T-helper 2 cell treated with Interferon-gamma antibody and Interleukin-4, amounts not matched to agents 5 μg/mL and 100 μg/mL, for 36 hours (primary cell): ENCODE measurements around the gene KCNJ12.
A peak's percentile ranks its signal among the peaks of the same experiment; 100 is the strongest.
"Not testable (repeated sequence)": the region's sequence is repeated elsewhere in the genome, so short reads cannot be mapped to it uniquely, and the experiment has no call there.

Experiments
- DNase-seq: peaks from one replicate; pipeline ENCODE4 v3.0.0; 2021; ENCODE audit warnings: low spot score
- H3K27ac Mint-ChIP-seq: one replicate; pipeline ENCODE4 v1.8.0; 2021; ENCODE audit warnings: mild to moderate bottlenecking, mixed read lengths
- H3K27me3 Mint-ChIP-seq: one replicate; pipeline ENCODE4 v1.8.0; 2021; ENCODE audit warnings: low read depth, mixed read lengths
- H3K36me3 Mint-ChIP-seq: one replicate; pipeline ENCODE4 v1.8.0; 2021; ENCODE audit warnings: low read depth, mixed read lengths
- H3K4me1 Mint-ChIP-seq: one replicate; pipeline ENCODE4 v1.8.0; 2021; ENCODE audit warnings: low read depth, mixed read lengths
- H3K4me3 Mint-ChIP-seq: one replicate; pipeline ENCODE4 v1.8.0; 2022; ENCODE audit warnings: mild to moderate bottlenecking, moderate library complexity, mixed read lengths
- H3K9me3 Mint-ChIP-seq: one replicate; pipeline ENCODE4 v1.8.0; 2021; ENCODE audit warnings: mixed read lengths

The KCNJ12 gene

DNA sequence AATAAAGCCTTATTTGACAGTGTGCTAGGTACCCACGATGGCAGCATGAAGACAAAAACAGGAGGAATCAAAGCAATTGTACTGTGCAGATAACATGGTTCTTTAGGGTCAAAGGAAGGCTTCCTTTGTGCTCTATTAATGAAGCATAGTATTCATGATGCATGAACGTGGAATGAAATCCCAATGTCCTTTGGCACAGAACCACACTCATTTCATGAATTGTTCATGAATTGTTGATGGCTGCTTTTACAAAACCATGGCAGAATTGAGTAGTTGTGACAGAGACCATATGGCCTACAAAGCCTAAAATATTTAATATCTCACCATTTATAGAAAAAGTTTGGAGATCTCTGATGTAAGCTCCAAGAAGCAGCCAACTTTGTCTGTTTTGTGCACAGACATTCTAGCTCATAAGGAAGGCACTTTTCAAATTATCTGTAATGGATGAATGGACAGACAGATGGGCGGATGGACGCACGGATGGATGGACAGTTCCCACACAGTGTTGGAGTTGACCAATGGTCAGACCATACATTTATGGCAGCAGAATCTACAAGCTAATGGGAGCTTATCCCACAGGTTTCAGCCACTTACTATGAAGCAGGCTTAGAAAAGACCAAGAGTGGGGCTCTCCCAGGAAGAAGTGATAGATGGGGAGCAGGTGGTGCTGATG is 52.7 kb downstream of the KCNJ12 start:
- not testable (repeated sequence) for H3K27me3 Mint-ChIP-seq, H3K4me1 Mint-ChIP-seq, H3K9me3 Mint-ChIP-seq, DNase-seq, H3K27ac Mint-ChIP-seq, H3K36me3 Mint-ChIP-seq, H3K4me3 Mint-ChIP-seq

DNA sequence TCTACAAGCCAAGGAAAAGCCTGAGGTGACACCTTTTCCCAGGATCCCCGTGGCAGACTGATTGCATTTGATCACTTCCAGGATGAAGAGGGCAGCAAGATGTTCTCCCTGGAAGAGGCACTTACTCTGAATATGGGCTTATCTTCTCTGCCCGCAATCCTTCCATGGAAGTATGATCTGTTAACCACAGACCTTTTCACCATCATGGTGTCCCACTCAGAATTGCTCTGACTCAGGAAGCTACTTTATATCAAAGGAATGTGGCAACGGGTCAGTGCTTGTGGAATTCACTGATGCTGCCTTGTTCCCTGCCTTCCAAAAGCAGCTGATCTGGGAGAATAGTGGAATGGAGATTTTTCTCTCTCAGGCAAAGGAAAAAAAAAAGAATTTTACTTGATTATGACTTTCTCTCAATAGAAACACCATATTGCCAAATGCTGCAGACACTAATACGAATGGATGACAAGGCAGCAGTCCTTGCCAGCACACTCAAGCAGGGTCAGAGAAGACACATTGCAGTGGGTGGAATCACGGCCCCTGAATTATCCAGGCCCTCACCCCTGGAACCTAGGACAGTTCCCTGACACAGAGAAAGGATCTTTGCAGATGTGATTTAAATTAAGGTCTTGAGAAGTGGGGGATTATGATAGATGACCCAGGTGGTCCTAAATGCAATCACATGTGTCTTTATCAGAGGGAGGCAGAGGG is 53.9 kb downstream of the KCNJ12 start:
- not testable (repeated sequence) for H3K9me3 Mint-ChIP-seq, H3K27me3 Mint-ChIP-seq, H3K4me3 Mint-ChIP-seq, H3K4me1 Mint-ChIP-seq, H3K27ac Mint-ChIP-seq, H3K36me3 Mint-ChIP-seq, DNase-seq

DNA sequence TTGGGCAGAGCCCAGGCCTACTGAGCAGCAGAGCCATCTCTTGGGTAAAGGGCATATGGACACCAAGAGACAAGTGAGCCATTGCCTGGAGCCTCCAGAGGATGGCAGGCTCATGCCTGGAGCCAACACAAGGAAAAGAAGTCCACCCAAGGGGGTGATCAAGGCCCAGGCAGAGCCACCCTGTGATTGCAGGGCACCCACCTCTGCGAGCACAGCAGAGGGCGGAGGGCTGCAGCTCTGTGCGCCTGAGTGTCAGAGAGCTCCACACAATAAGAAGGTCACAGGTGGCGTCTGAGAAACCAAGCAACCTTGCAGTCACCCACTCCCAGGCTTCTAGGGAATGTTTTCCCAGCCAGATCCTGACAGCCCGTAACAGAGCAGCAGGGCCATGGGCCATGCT is 57.8 kb downstream of the KCNJ12 start:
- not testable (repeated sequence) for H3K4me3 Mint-ChIP-seq, H3K4me1 Mint-ChIP-seq, H3K27me3 Mint-ChIP-seq, H3K9me3 Mint-ChIP-seq, H3K27ac Mint-ChIP-seq, DNase-seq, H3K36me3 Mint-ChIP-seq

DNA sequence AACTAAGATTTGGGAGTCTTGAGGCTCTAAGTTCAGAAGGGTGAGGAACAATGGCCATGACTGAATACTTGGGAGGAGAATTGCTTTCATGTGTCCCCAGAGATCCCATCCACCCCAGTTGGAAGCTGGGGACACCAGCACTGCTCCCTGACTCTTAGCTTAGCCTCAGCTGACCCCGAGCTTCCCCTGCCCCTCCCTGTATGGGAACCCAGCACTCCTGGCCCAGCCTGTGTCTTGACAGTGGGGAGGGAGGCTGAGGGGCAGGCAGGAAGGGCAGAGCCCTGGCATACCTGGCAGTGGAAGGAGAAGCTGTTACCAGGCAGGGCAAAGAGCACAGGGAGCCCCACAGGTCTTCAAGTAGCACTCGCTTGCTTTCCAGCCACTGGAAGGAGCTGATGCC is 58.8 kb downstream of the KCNJ12 start:
- H3K27me3 Mint-ChIP-seq, DNase-seq, H3K4me1 Mint-ChIP-seq, H3K36me3 Mint-ChIP-seq, H3K9me3 Mint-ChIP-seq, H3K27ac Mint-ChIP-seq, H3K4me3 Mint-ChIP-seq: not testable (repeated sequence)

DNA sequence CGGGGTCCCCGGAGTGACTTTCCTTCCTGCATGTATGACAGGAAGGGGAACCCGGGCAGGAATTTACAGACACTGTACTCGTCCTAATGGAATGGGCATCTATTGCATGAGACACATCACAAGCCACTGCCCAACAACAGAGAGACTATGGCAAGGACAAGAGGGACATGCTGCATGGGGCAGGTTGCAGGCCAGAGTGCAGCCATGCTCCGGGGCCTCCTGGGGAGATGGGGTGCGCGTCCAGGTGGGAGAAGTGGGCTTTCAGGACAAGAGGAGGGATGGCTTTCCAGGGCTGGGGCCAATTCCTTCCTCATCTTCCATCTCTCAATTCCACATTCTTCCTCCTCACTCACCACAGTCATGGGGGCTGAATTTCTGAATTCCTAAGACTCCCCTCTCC is 60.3 kb downstream of the KCNJ12 start:
- not testable (repeated sequence) for DNase-seq, H3K4me1 Mint-ChIP-seq, H3K27me3 Mint-ChIP-seq, H3K4me3 Mint-ChIP-seq, H3K36me3 Mint-ChIP-seq, H3K9me3 Mint-ChIP-seq, H3K27ac Mint-ChIP-seq

DNA sequence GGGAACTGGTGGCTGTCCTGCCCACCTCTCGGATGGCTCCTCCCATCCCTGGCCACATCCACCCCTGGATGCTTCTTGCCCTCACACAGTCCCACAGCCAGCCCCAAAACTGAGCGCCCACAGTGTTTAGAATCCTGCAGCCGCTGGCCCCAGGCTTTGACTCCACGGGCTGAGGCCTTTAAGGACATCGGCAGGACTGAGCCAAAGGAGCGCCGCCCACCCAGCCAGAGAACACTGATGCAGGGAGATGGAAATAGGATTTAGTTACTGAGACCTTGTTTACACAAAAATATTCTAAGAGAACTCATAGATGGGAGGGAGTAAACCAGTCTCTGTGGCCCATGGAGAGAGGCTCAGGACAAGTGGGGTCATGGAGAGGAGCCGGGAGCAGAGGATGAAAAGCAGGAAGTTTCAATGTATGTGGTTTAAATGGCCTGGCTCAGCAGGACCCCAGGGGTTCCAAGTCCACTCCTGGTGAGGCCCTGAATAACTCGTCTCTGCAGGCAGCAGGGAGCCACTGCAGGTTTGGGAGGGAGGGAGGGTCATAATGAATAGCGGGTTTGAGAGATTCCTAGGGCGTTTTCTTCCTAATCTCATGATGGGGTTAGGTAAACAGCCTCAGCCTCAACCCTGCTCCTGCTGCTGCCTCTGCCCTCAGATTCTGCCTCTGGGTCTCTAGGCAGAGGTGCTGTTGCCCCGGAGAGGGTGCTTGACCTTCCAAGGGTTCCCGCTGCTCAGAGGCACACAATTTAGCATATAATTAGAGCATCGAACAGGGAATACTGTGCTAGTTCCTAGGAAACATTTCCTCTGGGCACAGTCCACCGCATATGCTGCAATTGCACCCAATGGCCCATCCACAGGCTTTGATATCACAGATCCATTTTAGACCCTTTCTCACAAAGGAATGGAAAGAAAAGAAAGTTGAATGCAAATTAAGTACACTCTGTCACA is 61.0 kb downstream of the KCNJ12 start:
- not testable (repeated sequence) for DNase-seq, H3K9me3 Mint-ChIP-seq, H3K4me3 Mint-ChIP-seq, H3K4me1 Mint-ChIP-seq, H3K27ac Mint-ChIP-seq, H3K27me3 Mint-ChIP-seq, H3K36me3 Mint-ChIP-seq

DNA sequence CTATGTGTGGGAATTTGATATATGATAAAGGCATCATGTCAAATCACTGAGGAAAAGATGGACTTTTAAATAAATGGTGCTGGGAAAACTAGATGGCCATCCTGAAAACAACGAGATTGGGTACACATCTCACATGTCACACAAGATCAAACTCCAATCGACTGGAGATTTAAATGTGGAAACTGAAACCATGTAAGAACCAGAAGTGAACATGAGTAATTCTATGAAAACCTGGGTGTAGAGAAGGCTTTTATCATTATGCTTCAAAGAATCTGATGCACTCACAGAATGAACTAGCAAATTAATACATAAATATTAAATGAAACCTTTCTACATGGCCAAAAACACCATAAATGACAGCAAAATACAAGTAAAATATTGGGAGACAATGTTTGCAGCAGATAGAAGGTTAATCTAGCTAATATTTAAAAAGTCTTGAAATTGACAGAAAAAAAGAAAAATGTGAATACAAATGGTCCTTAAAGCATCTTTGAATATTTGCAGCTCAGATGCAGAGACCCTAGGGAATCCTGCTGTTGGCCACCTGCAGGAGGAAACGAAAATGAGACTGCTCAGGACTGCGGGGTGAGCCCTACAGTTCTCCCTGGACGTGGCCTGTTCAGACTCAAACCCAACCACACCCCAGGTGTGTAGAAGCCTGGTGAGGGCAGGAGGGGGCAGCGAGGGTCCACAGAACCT is 62.3 kb downstream of the KCNJ12 start:
- not testable (repeated sequence) for DNase-seq, H3K4me3 Mint-ChIP-seq, H3K27ac Mint-ChIP-seq, H3K36me3 Mint-ChIP-seq, H3K9me3 Mint-ChIP-seq, H3K4me1 Mint-ChIP-seq, H3K27me3 Mint-ChIP-seq

DNA sequence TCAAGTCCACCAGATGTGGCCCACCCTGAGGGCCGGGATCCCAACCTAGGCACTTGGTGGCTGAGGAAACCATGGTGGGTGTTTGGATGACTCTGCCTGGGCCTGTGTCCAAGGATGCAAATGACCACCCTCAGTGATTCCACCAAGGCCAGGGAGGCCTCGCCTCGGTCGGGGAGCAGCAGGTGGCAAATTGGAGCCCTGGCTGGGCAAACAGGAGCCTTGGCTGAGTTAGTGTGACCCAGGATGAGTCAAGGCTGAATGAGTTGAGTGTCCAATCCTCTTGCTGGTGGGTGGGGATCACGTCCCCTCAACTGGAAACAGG is 62.8 kb downstream of the KCNJ12 start:
- H3K27ac Mint-ChIP-seq, H3K4me3 Mint-ChIP-seq, H3K27me3 Mint-ChIP-seq, DNase-seq, H3K36me3 Mint-ChIP-seq, H3K4me1 Mint-ChIP-seq, H3K9me3 Mint-ChIP-seq: not testable (repeated sequence)

DNA sequence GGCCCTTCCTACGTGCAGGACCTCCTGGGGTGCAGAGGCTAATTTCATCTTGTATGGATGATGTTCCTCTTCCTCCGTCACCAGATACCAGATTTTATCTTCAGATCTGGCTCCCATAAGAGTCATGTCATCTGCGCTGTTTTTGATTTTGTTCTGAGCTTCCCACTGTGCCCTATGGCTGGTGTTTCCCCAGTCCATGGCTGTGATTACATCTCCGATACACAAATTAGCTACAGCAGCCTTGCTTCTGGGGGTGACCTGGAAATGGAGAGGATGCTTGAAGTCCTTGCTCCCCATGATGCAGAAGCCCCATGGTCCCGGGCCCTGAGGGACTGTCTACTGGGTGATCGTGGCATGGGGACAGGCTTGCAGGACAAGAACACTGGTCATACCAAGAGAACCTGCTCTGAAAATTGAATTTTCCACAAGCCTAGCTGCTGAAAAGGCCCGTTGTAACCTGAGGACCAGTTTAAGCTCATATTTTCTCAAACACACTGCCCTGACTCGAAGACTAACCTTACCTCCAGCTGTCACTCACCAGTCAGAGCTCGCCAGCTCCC is 69.0 kb downstream of the KCNJ12 start:
- Mint-ChIP-seq H3K36me3 (no peaks in the 10 kb centered on the region), H3K27me3 (peaks cover 10% of the 10 kb centered on the region), H3K9me3 (no peaks in the 10 kb centered on the region), H3K4me1 (no peaks in the 10 kb centered on the region), H3K4me3 (no peak overlapping the region), H3K27ac (no peak overlapping the region)
- DNase-seq: no peak

DNA sequence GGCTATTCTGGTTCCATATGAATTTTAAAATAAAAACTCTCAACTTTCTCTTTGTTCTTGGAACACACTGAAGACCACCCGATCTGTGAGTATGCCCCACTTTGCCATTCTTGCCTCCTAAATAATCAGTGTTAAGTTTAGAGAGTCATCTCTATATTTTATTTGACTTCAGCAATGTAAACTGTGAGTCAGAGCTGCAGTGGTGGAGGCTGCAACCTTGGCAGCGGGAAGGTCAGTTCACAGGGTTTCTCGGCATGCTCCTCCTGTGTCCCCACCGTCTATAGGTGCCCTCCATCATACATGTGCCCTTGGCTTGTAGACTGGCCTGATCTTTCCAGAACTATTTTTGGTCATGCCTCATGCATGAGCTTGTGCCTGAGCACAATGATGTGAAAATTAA is 71.4 kb downstream of the KCNJ12 start:
- H3K27ac Mint-ChIP-seq, H3K4me3 Mint-ChIP-seq, H3K36me3 Mint-ChIP-seq, DNase-seq, H3K9me3 Mint-ChIP-seq, H3K4me1 Mint-ChIP-seq: not testable (repeated sequence)
- peaks cover 19% of the 10 kb centered on the region for H3K27me3 Mint-ChIP-seq

DNA sequence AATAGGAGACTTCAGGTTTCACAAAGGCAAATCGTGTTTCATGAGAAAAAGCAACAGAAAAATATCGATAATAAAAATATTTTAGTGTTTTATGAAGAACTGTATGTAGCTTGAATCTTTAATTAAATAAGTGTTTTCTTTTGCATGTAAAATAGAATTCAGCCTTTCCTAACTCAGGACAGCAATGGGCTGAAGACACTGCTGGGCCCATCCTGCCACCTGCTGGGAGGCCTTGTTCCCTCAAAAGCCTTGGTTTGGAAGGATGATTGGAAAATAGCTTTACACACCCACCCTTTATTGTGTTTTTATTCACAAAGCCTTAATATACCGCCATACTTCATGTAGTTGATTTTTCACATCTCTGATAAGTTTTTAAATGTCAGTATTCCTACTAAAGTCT is 73.7 kb downstream of the KCNJ12 start:
- H3K36me3 Mint-ChIP-seq, H3K4me1 Mint-ChIP-seq, H3K27ac Mint-ChIP-seq, H3K9me3 Mint-ChIP-seq, DNase-seq, H3K4me3 Mint-ChIP-seq: not testable (repeated sequence)
- peaks cover 29% of the 10 kb centered on the region for H3K27me3 Mint-ChIP-seq

DNA sequence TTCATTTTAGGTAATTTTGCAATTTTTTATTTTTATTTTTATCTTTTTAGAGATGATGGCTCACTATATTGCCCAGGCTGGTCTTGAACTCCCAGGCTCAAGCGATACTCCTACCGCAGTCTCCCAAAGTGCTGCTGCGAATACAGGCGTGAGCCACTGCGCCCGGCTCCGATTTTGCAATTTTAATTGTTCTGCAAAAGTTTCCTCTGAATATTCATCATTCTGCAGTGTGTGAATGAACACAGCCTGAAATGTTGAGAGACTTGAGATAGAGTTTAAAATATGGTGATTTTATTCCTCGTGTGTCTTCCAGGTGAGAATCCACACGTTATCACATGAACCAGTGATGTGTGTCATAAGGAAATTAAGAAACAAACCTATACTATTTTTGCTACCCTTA is 75.8 kb downstream of the KCNJ12 start:
- no peak overlapping the region for H3K4me3 Mint-ChIP-seq
- DNase-seq: no peak
- peaks cover 10% of the 10 kb centered on the region for H3K4me1 Mint-ChIP-seq
- H3K27ac Mint-ChIP-seq: no peak overlapping the region
- no peaks in the 10 kb centered on the region for H3K36me3 Mint-ChIP-seq
- no peaks in the 10 kb centered on the region for H3K9me3 Mint-ChIP-seq
- H3K27me3 Mint-ChIP-seq: peaks cover 29% of the 10 kb centered on the region

DNA sequence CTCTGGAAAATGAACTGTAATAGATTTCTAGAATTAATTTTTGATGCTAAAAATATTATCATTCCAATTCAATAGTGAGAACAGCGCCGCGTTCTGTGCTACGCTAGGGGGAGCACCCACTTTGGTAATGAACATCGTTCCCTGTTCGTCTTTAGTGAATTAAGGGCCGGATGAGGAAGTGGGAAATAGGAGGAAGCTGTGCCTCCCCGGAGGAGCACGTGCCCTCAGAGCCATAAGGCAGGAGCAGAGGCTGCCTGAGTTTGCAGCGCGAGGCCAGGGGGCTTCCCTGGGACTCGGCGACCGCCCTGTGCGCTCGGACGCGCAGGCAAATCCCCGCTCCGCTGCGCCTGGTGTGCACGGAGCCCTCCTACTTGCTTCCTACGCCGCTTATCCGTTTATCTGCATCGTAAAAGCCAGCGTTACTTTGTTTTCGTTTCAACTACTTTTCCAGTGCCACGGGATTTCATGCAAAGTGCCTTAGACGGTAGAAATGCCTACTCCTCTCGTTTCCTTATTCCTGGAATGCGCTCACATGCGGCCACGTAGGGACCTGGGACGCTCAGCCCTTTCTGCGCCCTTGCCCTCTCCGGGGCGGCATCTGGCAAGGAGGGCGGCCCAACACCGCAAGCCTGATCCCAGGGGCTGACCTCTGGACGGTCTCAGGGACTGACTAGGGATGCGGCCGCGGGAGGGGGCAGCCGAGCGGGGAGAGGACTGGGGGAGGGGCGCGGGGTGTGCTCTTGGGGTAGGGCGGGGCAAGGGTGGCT is 76.4 kb downstream of the KCNJ12 start:
- no peaks in the 10 kb centered on the region for H3K36me3 Mint-ChIP-seq
- no peaks in the 10 kb centered on the region for H3K9me3 Mint-ChIP-seq
- H3K4me1 Mint-ChIP-seq: peaks cover 15% of the 10 kb centered on the region
- H3K4me3 Mint-ChIP-seq: peak overlapping the region; percentile 29
- H3K27ac Mint-ChIP-seq: no peak overlapping the region
- peaks cover 29% of the 10 kb centered on the region for H3K27me3 Mint-ChIP-seq
- DNase-seq: no peak
